ENCODE measurements around the gene OSBPL6.

DNA sequence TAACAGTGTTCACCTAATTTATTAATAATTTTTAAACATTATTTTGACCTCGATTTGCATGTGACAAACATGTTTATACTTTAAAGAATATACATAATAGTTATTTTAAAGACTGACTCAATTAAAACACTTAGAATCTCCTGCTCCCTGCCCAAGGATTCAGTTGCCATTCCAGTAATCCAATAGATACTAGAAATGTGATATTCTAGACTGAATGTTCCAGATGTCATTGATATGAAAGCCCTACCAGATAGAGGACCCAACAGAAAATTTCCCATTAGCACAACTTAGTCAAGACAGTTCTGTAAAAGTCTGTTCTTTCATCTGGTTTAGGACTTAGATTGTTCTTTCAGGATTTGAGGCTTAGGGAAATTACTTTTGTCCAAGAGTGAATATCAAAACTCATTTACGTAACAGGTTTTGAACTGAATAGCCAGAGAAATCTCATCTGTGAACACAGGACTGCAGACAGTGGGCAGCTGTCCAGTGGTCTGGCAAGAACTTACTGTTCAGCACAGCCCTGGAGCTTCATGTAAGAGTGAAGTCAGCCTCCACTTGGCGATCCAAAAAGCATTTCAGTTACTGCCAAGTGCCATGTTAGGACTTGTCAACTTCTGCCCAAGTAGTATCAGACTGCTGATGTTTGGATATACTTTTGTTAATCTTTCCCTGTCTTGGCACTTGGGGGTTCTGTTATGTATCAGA lies 77.5 kb downstream of the OSBPL6 start:
- TF ChIP-seq CTCF (IDR thresholded peaks at IDR 0.05; ENCODE audit: low read depth, low read length, poor library complexity, severe bottlenecking) (no peak), EZH2phosphoT487 (IDR thresholded peaks at IDR 0.05; ENCODE audit: borderline replicate concordance, low read length) (no peak)
